AG20443 (cell line): Measurements from ENCODE around the gene AATK.

Experiments used
- DNase-seq: peaks from one replicate; pipeline ENCODE4 v3.0.0; 2012; ENCODE audit warnings: low spot score, mixed read lengths

AATK gene

GRCh38 chr17:81143200-81143527 is 22.9 kb downstream of the AATK start:
- DNase-seq = no peak

DNA sequence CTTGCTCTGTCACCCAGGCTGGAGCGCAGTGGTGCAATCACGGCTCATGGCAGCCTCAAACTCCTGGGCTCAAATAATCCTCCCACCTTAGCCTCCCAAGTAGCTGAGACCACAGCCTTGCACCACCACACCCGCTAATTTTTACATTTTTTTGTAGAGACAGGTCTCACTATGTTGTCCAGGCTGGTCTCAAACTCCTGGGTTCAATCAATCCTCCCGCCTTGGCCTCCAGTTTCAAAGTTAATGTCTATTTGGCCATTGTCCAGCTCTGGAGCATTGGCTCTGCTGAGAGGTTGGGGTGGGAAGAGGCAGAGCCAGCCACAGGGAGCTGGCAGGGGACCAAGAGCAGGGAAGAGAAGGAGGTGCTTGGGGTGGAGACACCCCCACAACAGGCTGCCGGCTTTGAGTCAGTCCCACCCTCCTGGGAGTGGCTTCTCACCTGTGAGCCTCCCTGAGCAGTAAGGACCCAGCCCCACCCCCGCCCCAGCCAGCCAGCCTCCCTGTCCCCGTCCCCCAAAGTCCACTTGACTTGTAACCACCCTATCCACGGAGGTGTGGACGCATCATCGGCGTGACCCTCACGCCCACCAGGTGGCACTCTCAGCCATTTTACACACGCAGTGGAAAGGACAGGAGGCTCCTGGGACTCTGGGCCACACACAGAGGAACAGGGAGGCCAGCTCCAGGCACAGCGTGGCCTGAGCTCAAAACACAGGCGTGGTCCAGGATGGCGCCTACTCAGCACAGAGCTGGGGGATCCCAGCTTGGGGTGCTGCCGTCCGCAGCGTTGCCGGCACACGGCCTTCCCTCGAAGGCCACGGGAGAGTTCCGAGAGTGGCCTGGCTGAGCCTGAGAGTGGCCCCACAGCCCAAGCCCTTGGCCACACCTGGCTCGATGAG is 23.5 kb downstream of the AATK start:
- DNase-seq = peak; percentile 88

- DNase-seq = no peak
These were observed 25.3 kb downstream of the AATK start for GRCh38 chr17:81140695-81141094.

GRCh38 chr17:81140018-81140417 is 26.0 kb downstream of the AATK start:
- DNase-seq = no peak

GRCh38 chr17:81139428-81139827 is 26.6 kb downstream of the AATK start:
- DNase-seq = no peak

DNA sequence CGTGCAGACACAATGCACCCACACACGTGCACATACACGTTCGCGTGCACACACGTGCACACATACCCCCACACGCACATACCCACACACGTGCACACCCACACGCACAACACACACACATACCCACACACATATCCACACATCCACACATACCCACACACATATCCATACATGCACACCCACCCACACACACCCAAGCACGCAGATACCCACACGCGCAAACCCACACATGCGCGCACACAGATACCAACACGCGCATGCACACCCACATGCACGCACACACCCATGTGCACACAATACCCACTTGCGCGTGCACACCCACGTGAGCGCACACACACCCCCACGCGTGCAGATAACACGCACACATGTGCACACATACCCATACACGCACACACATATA is 27.5 kb downstream of the AATK start:
- no peak for DNase-seq

- DNase-seq = no peak
These were observed 27.9 kb downstream of the AATK start for GRCh38 chr17:81138083-81138482.

GRCh38 chr17:81137248-81137647 is 28.8 kb downstream of the AATK start:
- DNase-seq = no peak

DNA sequence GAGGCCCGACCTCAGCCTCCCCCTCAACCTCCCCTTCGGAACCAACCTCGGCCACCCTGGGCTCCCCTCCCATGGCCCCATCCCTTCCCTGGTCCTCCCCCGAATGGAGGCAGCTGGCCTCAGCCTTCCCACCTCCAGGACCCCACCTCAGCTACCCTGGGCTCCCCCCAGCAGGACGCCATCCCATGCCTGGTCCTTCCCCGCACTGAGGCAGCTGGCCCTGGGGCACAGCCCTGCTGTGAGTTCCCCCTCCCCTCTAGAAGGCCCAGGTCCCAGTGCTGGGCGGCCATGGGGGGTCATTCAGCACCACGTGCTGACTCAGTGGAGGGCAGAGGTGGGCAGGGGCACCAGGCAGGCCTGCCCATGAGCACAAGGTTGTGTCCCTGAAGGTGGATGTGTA is 29.7 kb downstream of the AATK start:
- no peak for DNase-seq

GRCh38 chr17:81135505-81136278 is 30.3 kb downstream of the AATK start:
- DNase-seq = no peak

DNA sequence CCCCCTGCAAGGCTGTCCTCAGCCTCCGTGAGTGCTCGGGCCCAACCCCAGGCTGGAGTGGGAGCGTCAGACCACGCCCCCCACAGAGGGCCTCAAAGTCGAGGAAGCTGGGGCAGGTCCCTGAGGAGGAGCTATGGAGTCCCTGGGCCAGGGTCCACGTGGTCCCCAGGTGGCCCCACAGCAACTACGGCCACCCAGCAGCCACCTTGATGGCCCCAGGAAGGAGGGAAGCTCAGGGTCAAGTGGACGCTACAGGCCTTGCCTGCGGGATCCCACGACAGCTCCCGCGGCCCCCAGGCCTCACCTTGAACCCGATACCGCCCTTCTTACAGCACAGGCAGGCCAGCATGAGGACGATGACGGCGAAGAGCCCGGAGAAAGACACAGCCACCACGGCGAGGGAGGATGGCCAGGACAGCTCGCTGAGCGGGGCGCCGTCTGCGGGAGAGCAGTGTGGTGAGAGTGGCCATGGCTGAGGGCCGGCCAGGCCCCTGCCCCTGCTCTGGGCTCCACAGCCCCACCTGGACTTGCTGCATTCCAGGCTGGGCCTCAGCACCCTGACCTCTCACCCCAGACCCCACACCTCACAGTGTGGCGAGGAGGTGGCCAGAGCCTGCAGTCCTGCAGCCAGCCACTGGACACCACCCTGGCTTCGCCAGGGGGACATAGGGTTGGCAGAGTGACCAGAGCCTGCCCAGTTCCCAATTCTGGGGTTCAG is 31.8 kb downstream of the AATK start:
- DNase-seq = no peak

DNA sequence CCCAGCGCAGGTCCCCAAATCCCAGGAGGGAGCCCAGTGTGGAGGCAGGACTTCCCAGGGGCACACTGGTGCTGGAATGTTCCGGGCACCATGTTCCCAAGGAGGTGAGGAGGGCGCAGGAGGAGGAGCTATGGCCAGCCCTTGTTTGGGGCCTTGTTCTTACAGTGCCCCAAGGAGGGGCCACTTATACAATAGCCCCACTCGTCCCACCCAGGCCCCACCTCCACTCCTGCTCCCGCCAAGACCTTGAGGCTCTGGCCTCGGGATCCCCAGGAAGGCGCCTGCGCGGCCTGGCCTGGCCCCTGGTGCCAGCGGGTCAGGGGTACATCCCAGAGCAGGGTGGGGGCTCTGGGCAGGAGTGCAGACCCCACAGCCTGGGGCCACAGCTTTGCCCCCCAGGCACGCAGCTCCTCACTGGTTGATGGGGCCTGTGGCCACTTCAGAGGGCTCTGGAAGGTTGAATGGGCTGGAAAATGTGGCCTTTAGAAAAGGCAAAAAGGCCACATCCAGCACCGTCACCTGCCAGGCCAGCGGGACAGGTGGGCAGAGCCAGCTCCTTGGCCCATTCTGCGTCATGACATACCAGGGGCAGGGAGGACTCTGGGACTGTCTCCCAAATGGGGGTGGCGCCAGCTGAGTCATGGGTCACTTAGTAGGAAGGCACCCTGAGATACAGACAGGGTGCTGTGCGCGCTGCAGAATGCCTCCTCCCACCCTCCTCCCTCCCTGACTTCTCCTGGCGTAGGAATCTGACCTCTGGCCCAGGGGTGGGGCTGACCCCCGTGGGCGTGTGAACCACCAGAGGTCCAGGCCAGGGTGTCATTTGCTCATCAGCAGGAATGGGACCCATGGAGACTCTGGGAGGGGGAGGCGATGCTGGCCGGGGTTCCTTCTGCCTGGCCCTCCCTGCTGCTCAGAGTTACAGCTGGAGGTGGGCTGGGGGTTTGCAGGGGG is 33.0 kb downstream of the AATK start:
- DNase-seq = no peak

DNA sequence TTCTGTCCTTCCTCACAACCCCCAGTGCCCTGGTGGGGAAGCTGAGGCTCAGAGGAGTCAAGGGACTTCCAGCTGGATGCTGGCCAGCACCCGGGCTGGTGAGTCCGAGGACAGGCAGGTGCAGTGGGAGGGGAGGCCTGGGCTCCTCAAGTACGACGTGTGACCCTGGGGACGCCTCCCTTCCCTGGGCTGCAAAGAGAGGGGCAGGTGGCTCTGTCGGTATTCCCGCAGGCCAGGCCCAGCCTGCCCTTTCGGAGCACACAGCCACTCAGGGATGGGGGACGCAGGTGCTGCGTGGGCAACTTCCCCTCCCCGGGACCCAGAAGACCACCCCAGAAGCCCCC is 33.9 kb downstream of the AATK start:
- DNase-seq = no peak

DNA sequence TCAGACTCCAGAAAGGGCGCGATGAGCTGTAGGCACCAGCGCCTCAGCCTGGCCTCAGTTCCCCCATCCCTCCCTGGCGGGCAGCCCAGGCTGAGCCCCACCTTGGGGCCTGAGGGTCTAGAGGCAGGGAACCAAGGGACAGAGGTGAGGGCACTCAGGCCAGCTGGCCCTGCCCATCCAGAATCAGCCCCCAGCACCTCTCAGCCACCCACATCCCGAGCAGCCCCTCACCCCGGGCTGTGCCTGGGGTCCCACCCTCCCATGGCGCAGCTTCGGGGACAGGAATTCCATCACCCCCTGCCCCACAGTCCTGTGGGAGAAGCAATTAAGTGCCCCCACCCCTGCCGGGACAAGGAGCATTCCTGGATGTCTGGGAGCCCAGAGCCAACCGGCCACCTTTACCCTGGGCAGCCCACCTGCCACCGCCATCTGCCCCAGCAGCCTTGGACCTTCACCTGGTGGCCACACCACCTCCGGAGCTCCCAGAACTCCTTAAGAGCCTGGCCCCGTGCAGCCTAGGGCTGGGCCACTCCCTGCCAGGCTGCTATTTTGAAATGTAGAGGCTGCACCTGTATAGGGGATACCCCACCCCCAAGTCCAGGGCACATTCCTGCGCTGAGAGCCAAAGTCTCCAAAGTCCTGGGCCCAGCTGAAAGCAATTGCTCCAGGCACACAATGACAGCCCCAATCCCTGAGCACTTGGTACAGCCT is 34.4 kb downstream of the AATK start:
- no peak for DNase-seq

GRCh38 chr17:81130385-81131361 is 35.3 kb downstream of the AATK start:
- DNase-seq = no peak

- DNase-seq = no peak
These were observed 36.2 kb downstream of the AATK start for GRCh38 chr17:81129711-81130367.

DNA sequence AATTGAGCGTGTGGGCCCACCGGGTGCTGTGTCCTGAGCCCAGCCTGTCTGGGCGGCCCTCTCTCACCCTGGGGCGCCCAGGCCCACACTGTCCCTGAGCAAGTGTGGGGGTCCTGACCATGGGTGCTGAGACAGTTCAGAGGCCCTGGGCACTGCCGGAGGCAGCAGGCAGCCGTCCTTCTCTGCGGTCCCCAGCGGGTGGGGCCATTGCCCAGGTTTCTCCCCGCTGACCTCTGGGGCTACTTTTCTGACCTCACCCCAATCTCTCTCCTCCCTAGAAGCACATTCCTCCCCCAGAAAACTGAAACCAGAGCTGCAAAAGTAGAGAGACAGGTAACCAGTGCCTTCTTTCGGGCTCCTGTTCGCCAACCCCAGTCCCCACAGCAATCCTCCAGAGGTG is 36.7 kb downstream of the AATK start:
- DNase-seq = no peak

DNA sequence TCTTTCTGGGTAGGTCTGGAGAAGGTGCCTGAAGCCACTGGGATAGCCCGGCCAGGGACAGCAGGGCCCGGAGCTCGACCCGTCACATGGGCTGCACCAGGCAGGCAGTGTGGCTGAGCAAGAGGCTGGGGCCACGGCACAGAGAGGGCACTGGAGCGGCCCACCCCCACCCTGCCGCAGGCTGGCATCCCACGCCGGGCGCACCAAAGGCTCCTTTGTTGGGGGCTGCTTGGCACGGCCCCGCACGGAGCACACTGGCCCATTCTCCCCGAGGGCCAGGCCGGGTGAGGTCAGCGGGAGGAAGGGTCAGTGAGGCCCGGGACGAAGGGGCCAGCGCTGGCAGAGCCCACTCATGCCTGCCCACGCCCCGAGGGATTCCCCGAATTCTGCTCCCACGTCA is 37.2 kb downstream of the AATK start:
- no peak for DNase-seq

DNA sequence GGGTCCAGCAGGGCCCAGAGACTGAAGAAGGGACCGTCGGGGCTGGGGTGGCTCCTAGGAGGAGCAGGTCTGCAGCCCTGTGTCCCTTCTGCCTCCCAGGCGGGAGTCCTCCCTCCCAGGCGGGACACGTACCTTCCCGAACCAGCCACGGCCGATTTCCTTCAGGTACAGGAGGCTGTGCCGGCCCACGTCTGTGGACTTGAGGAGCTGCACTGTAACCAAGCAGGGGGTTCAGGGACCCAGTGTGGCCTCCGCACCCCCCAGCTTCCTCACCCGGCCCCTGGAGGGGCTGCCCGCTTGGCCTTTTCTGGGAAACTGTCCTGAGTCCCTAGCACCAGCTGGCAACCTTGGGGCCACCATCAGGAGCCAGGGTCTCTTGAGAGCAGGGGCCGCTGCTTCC is 37.7 kb downstream of the AATK start:
- no peak for DNase-seq
